Measurements from ENCODE around the gene BCDIN3D. TPM values are rescaled to one million over a fixed set of nuclear protein-coding genes. Genes with fewer than 3 reads are reported as not detected.

The BCDIN3D gene
- total and polyA plus RNA-seq, 5 donors from 2014 or later: 4.6 to 9.8 (median 8.6) TPM

DNA sequence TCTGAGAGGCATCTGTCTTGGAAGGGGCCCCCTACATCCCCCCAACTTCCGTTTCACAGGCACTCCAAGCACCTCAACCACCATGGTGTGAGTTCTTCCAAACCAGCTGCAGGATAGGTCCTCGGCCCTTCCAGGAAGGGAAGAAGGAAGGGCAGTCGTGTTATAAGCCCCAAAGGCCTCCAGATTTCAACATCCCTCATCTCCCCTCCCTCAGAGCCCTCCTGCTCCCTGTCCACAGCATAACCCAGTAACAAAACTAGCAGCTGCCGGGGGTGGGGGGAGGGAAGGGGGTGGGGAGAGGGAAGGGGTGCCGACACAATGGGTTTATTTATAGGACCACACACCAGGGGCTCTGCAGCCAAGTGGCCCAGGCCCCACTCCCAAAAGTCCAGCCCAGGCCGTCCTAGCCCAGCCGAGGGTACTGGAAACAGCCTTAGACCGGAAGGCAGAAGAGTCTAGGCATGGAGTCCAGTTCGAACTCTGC is 33.0 kb downstream of the BCDIN3D start:
- Mint-ChIP-seq H3K27ac (no peak overlapping the region), H3K4me3 (no peak overlapping the region), H3K4me1 (peaks cover 0 to 11% (median 4%) of the 10 kb centered on the region in 4 donors), H3K27me3 (peaks cover 5% of the 10 kb centered on the region), H3K9me3 (no peaks in the 10 kb centered on the region), H3K36me3 (peaks cover 17% of the 10 kb centered on the region)
- Histone ChIP-seq H3K4me3 (ENCODE audit: low read depth, low read length) (no peak overlapping the region), H3K4me1 (ENCODE audit: control insufficient read depth, insufficient read depth, low read length, poor library complexity, severe bottlenecking) (no peaks in the 10 kb centered on the region), H3K9me3 (ENCODE audit: control insufficient read depth in 2 of 2, low read length in 2 of 2) (no peaks in the 10 kb centered on the region), H3K27ac (ENCODE audit: insufficient read depth, low read length, poor library complexity, severe bottlenecking) (no peak overlapping the region), H3K27me3 (ENCODE audit: control insufficient read depth, insufficient read depth, low read length) (no peaks in the 10 kb centered on the region), H3K36me3 (ENCODE audit: control insufficient read depth, insufficient read depth, low read length) (peaks cover 2% of the 10 kb centered on the region)
- DNase-seq: no peak
- no peak for ATAC-seq (ENCODE audit: low read depth in 2 of 2)

DNA sequence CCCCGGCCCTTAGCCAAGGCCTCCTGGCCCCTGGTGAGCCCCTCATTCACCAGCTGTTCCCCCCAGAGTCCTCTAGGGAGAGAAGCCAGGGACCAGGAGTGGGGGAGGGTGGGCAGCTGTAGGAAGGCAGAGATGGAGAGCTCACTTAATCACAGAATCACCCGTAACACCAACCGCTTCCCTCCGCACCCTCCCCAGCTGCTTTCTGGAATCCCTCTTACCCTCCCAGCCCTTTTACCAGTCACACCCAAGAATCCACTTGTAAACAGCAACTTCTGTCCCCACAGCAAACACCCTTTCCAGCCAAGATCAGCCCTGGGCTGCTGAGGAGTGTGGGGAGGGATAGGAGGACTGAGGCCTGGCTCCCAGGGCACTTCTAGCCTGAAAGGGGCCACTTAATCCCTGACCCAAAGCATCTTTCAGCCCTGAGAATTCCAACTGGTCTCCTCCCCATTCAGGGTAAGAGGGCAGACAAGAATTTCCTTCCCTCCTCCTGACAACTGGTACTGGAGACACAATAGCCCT is 33.5 kb downstream of the BCDIN3D start:
- H3K4me1 ChIP-seq (ENCODE audit: control insufficient read depth, insufficient read depth, low read length, poor library complexity, severe bottlenecking): no peaks in the 10 kb centered on the region
- H3K4me1 Mint-ChIP-seq: peaks cover 0 to 7% (median 4%) of the 10 kb centered on the region in 4 donors

DNA sequence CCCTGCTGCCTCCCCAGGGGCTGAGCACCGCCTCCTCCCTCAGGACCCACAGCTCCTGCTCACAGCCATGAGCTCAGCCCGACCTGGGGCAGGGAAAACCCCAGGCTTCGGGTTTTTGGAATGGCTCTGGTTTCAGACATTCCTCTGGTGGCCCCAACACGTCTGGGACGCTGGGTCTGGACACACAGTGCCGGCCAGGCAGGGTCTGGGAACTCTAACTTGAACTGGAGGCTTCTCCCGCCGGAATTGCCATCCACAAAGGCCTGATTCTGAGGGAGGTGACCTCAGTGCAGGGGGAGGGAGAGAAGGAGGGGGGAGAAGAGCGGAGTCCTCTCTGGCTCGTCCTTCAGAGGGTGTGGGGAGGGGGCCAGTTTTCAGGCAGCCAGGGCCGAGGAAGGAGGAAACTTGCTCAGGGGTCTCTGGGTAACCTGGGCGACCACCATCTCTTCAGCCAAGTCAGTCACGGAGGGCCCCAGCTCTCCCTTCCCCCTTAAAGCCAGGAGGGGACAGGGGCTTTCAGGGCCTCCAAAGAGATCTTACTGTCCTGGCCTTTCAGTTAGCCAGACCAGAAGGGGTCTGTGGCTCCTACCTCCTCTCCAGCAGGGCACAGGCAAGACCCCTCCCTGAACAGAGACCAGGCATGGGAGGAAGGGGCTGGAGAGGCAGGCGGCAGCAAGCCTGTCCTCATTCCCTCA is 34.1 kb downstream of the BCDIN3D start:
- DNase-seq: no peak
- no peaks in the 10 kb centered on the region for H3K4me1 ChIP-seq (ENCODE audit: control insufficient read depth, insufficient read depth, low read length, poor library complexity, severe bottlenecking)
- H3K4me3 ChIP-seq (ENCODE audit: low read depth, low read length): no peak overlapping the region
- H3K9me3 Mint-ChIP-seq: no peaks in the 10 kb centered on the region
- no peaks in the 10 kb centered on the region for H3K9me3 ChIP-seq (ENCODE audit: control insufficient read depth in 2 of 2, low read length in 2 of 2)
- H3K4me1 Mint-ChIP-seq: peaks cover 0 to 7% (median 4%) of the 10 kb centered on the region in 4 donors
- no peak for ATAC-seq (ENCODE audit: low read depth in 2 of 2)
- peaks cover 12% of the 10 kb centered on the region for H3K36me3 Mint-ChIP-seq
- no peak overlapping the region for H3K4me3 Mint-ChIP-seq
- H3K27me3 ChIP-seq (ENCODE audit: control insufficient read depth, insufficient read depth, low read length): no peaks in the 10 kb centered on the region
- H3K27ac ChIP-seq (ENCODE audit: insufficient read depth, low read length, poor library complexity, severe bottlenecking): no peak overlapping the region
- no peak overlapping the region for H3K27ac Mint-ChIP-seq
- peaks cover 2% of the 10 kb centered on the region for H3K36me3 ChIP-seq (ENCODE audit: control insufficient read depth, insufficient read depth, low read length)
- H3K27me3 Mint-ChIP-seq: peaks cover 5% of the 10 kb centered on the region

More for the DNA sequence above, 33.5 kb downstream of the BCDIN3D start:
- H3K36me3 Mint-ChIP-seq: peaks cover 13% of the 10 kb centered on the region
- no peak for DNase-seq
- no peak overlapping the region for H3K4me3 ChIP-seq (ENCODE audit: low read depth, low read length)
- no peak overlapping the region for H3K27ac ChIP-seq (ENCODE audit: insufficient read depth, low read length, poor library complexity, severe bottlenecking)
- H3K9me3 ChIP-seq (ENCODE audit: control insufficient read depth in 2 of 2, low read length in 2 of 2): no peaks in the 10 kb centered on the region
- H3K36me3 ChIP-seq (ENCODE audit: control insufficient read depth, insufficient read depth, low read length): peaks cover 2% of the 10 kb centered on the region
- ATAC-seq (ENCODE audit: low read depth in 2 of 2): no peak
- peaks cover 5% of the 10 kb centered on the region for H3K27me3 Mint-ChIP-seq
- H3K4me3 Mint-ChIP-seq: no peak overlapping the region
- no peaks in the 10 kb centered on the region for H3K9me3 Mint-ChIP-seq
- no peak overlapping the region for H3K27ac Mint-ChIP-seq
- H3K27me3 ChIP-seq (ENCODE audit: control insufficient read depth, insufficient read depth, low read length): no peaks in the 10 kb centered on the region

DNA sequence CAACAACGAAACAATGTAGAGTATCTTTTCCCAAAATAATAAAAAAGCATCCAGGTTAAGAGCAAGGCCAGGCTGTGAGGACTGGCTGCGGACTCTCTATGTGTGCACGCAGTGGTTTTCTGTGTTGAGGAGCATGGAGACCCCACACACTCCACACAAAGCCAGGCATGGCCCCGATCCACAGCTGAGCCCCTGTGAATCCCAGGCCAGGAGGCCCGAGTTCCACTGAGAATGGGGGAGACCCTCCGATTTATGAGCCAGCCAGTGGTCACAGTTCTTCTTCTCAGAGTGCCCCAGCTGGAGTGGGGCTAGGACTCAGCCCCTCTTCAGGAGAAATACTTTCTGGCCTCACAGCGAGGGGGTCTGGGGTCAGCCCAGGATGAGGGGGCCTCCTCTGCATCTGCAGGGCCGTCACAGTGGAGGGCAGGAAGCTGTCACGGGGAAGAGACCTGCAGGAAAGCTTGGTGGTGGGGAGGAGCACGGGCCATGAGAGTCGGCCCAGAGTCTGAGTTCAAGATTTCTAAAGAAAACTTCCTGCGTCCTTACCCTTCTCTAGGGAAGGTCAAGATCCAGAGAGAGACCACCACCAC is 34.8 kb downstream of the BCDIN3D start:
- Histone ChIP-seq H3K4me1 (ENCODE audit: control insufficient read depth, insufficient read depth, low read length, poor library complexity, severe bottlenecking) (no peaks in the 10 kb centered on the region), H3K9me3 (ENCODE audit: control insufficient read depth in 2 of 2, low read length in 2 of 2) (no peaks in the 10 kb centered on the region), H3K27me3 (ENCODE audit: control insufficient read depth, insufficient read depth, low read length) (no peaks in the 10 kb centered on the region), H3K27ac (ENCODE audit: insufficient read depth, low read length, poor library complexity, severe bottlenecking) (no peak overlapping the region), H3K4me3 (ENCODE audit: low read depth, low read length) (no peak overlapping the region), H3K36me3 (ENCODE audit: control insufficient read depth, insufficient read depth, low read length) (peaks cover 3% of the 10 kb centered on the region)
- H3K4me3 Mint-ChIP-seq: no peak overlapping the region
- H3K36me3 Mint-ChIP-seq: peaks cover 13% of the 10 kb centered on the region
- no peaks in the 10 kb centered on the region for H3K9me3 Mint-ChIP-seq
- ATAC-seq (ENCODE audit: low read depth in 2 of 2) (no peak), DNase-seq (no peak)
- peak overlapping the region in 1 of 3 donors; percentile 29 for H3K27ac Mint-ChIP-seq
- peaks cover 0 to 7% (median 4%) of the 10 kb centered on the region in 4 donors for H3K4me1 Mint-ChIP-seq
- peaks cover 5% of the 10 kb centered on the region for H3K27me3 Mint-ChIP-seq

DNA sequence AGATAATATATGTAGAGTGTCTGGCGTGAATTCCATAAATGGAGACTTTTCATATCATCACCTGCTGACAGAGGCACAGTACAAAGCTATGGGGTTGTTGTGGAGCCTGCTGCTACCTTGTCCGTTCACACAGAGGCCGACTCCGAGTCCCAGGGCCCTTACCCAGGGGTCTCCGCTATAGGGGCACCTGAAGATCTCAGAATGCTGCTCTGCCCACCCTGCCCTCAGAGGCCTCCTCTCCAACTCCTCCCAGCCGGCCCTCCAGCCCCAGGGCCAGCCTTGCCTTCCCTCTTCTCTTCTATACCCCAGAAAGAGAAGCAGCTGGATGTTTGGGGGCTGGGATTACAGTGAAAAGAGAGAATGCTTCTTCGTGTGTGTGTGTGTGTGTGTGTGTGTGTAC is 36.0 kb downstream of the BCDIN3D start:
- Mint-ChIP-seq H3K4me1 (peaks cover 0 to 5% (median 2%) of the 10 kb centered on the region in 4 donors), H3K27ac (no peak overlapping the region), H3K9me3 (no peaks in the 10 kb centered on the region), H3K4me3 (no peak overlapping the region), H3K36me3 (peaks cover 16% of the 10 kb centered on the region), H3K27me3 (peaks cover 5% of the 10 kb centered on the region)
- no peak overlapping the region for H3K4me3 ChIP-seq (ENCODE audit: low read depth, low read length)
- H3K4me1 ChIP-seq (ENCODE audit: control insufficient read depth, insufficient read depth, low read length, poor library complexity, severe bottlenecking): no peaks in the 10 kb centered on the region
- no peaks in the 10 kb centered on the region for H3K9me3 ChIP-seq (ENCODE audit: control insufficient read depth in 2 of 2, low read length in 2 of 2)
- DNase-seq (no peak), ATAC-seq (ENCODE audit: low read depth in 2 of 2) (no peak)
- no peaks in the 10 kb centered on the region for H3K27me3 ChIP-seq (ENCODE audit: control insufficient read depth, insufficient read depth, low read length)
- H3K27ac ChIP-seq (ENCODE audit: insufficient read depth, low read length, poor library complexity, severe bottlenecking): no peak overlapping the region
- peaks cover 4% of the 10 kb centered on the region for H3K36me3 ChIP-seq (ENCODE audit: control insufficient read depth, insufficient read depth, low read length)

DNA sequence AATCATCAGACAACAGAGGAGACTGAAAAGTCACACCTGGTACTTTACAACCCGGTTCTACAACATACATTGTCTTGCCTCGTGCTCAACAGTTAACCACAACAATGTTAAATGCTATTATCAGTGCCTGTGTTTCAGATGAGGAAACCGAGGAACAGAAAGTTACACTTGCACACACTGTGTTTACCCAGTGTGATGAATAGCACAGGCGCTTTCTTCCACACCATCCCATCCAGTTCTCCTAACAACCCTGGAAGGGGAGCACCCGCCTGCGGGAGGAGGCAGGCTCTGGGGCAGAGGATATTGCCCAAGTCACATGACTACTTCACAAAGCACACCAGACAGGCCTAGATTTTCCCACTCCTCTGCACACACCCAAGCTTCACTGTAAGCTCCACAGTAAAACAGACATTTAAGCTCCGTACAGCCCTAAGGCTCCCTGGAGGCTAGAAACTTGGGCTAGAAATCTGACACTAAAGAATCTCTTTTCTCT is 36.5 kb downstream of the BCDIN3D start:
- Histone ChIP-seq H3K27me3 (ENCODE audit: control insufficient read depth, insufficient read depth, low read length) (no peaks in the 10 kb centered on the region), H3K27ac (ENCODE audit: insufficient read depth, low read length, poor library complexity, severe bottlenecking) (no peak overlapping the region), H3K36me3 (ENCODE audit: control insufficient read depth, insufficient read depth, low read length) (peaks cover 4% of the 10 kb centered on the region), H3K4me3 (ENCODE audit: low read depth, low read length) (no peak overlapping the region), H3K9me3 (ENCODE audit: control insufficient read depth in 2 of 2, low read length in 2 of 2) (no peaks in the 10 kb centered on the region), H3K4me1 (ENCODE audit: control insufficient read depth, insufficient read depth, low read length, poor library complexity, severe bottlenecking) (no peaks in the 10 kb centered on the region)
- Mint-ChIP-seq H3K4me1 (peaks cover 0 to 2% (median 0%) of the 10 kb centered on the region in 4 donors), H3K36me3 (peaks cover 16% of the 10 kb centered on the region), H3K9me3 (no peaks in the 10 kb centered on the region), H3K27ac (no peak overlapping the region), H3K4me3 (no peak overlapping the region), H3K27me3 (peaks cover 5% of the 10 kb centered on the region)
- DNase-seq (no peak), ATAC-seq (ENCODE audit: low read depth in 2 of 2) (no peak)

DNA sequence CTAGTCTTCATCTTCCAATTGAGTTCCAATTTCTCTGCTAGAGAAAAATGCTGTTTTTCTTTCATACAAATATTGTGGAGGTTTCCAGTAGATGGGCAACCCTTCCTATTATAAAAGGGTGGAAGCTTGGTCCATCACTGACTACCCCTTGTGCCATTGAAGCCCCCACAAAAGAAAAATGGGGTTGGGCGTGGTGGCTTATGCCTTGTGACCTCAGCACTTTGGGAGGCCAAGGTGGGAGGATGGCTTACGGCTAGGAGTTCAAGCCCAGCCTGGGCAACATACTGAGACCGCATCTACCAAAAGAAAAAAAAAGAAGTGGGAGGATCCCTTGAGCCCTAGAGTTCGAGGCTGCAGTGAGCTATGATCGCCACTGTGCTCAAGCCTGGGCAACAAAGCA is 37.5 kb downstream of the BCDIN3D start:
- Histone ChIP-seq H3K4me1 (ENCODE audit: control insufficient read depth, insufficient read depth, low read length, poor library complexity, severe bottlenecking) (no peaks in the 10 kb centered on the region), H3K4me3 (ENCODE audit: low read depth, low read length) (no peak overlapping the region), H3K27me3 (ENCODE audit: control insufficient read depth, insufficient read depth, low read length) (no peaks in the 10 kb centered on the region), H3K36me3 (ENCODE audit: control insufficient read depth, insufficient read depth, low read length) (peaks cover 4% of the 10 kb centered on the region), H3K27ac (ENCODE audit: insufficient read depth, low read length, poor library complexity, severe bottlenecking) (no peak overlapping the region), H3K9me3 (ENCODE audit: control insufficient read depth in 2 of 2, low read length in 2 of 2) (no peaks in the 10 kb centered on the region)
- peaks cover 5% of the 10 kb centered on the region for H3K27me3 Mint-ChIP-seq
- no peak overlapping the region for H3K27ac Mint-ChIP-seq
- DNase-seq (no peak), ATAC-seq (ENCODE audit: low read depth in 2 of 2) (no peak)
- H3K4me3 Mint-ChIP-seq: no peak overlapping the region
- H3K9me3 Mint-ChIP-seq: no peaks in the 10 kb centered on the region
- H3K4me1 Mint-ChIP-seq: peaks cover 0 to 2% (median 0%) of the 10 kb centered on the region in 4 donors
- H3K36me3 Mint-ChIP-seq: peaks cover 16% of the 10 kb centered on the region

Measured in CD4-positive, CD25-positive, alpha-beta regulatory T cell (primary cell).